ENCODE results near the gene ZEB2.

Gene ZEB2

GRCh38 chr2:144522897-144523595 lies 3.1 kb upstream of the ZEB2 start:
- Histone ChIP-seq H3K79me2 (ENCODE audit: insufficient read depth, low read length) (peaks cover 15% of the 10 kb centered on the region), H3F3A (ENCODE audit: insufficient read depth, low read length) (no peaks in the 10 kb centered on the region; the same call in none of the 2 replicates), H2AFZ (ENCODE audit: low read length) (no peak overlapping the region; the same call in 1 of the 2 replicates), H3K4me1 (ENCODE audit: insufficient read depth, low read length, severe bottlenecking) (peaks cover 60% of the 10 kb centered on the region), H3K9ac (ENCODE audit: low read length) (peak overlapping the region; percentile 77), H3K4me3 (ENCODE audit: low read depth, low read length, poor library complexity, severe bottlenecking) (peak overlapping the region; percentile 64), H3K27me3 (ENCODE audit: insufficient read depth, low read length) (no peaks in the 10 kb centered on the region), H3K9me2 (ENCODE audit: low read depth, low read length) (no peaks in the 10 kb centered on the region), H3K4me2 (ENCODE audit: low read length) (peak overlapping the region; percentile 86), H3K9me3 (ENCODE audit: low read length) (no peaks in the 10 kb centered on the region), H3K36me3 (ENCODE audit: insufficient read depth, low read length) (no peaks in the 10 kb centered on the region), H4K20me1 (ENCODE audit: insufficient read depth, low read length) (no peaks in the 10 kb centered on the region), H3K27ac (ENCODE audit: low read depth, low read length, poor library complexity, severe bottlenecking) (peak overlapping the region; percentile 83)
- TF ChIP-seq CTCF (IDR thresholded peaks at IDR 0.05; ENCODE audit: low read length), result no peak
- no peak for TF ChIP-seq EZH2 (IDR thresholded peaks at IDR 0.05; ENCODE audit: borderline replicate concordance, low read length)

GRCh38 chr2:144522176-144522896 lies 2.4 kb upstream of the ZEB2 start:
- no peak for TF ChIP-seq EZH2 (IDR thresholded peaks at IDR 0.05; ENCODE audit: borderline replicate concordance, low read length)
- TF ChIP-seq CTCF (IDR thresholded peaks at IDR 0.05; ENCODE audit: low read length), result no peak
- Histone ChIP-seq H2AFZ (ENCODE audit: low read length) (no peak overlapping the region), H3K27me3 (ENCODE audit: insufficient read depth, low read length) (no peaks in the 10 kb centered on the region), H3K27ac (ENCODE audit: low read depth, low read length, poor library complexity, severe bottlenecking) (peak overlapping the region; percentile 83), H3F3A (ENCODE audit: insufficient read depth, low read length) (no peaks in the 10 kb centered on the region; the same call in none of the 2 replicates), H3K9me3 (ENCODE audit: low read length) (no peaks in the 10 kb centered on the region), H3K4me1 (ENCODE audit: insufficient read depth, low read length, severe bottlenecking) (peaks cover 59% of the 10 kb centered on the region), H3K4me3 (ENCODE audit: low read depth, low read length, poor library complexity, severe bottlenecking) (peak overlapping the region; percentile 64), H4K20me1 (ENCODE audit: insufficient read depth, low read length) (no peaks in the 10 kb centered on the region), H3K9ac (ENCODE audit: low read length) (no peak overlapping the region), H3K36me3 (ENCODE audit: insufficient read depth, low read length) (no peaks in the 10 kb centered on the region), H3K4me2 (ENCODE audit: low read length) (peak overlapping the region; percentile 86; the same call in 1 of the 2 replicates), H3K79me2 (ENCODE audit: insufficient read depth, low read length) (peaks cover 15% of the 10 kb centered on the region), H3K9me2 (ENCODE audit: low read depth, low read length) (no peaks in the 10 kb centered on the region)

GRCh38 chr2:144521686-144522085 lies 1.8 kb upstream of the ZEB2 start:
- H3K9me2 ChIP-seq (ENCODE audit: low read depth, low read length), result no peaks in the 10 kb centered on the region
- no peak overlapping the region for H2AFZ ChIP-seq (ENCODE audit: low read length)
- H3K27ac ChIP-seq (ENCODE audit: low read depth, low read length, poor library complexity, severe bottlenecking), result peak overlapping the region; percentile 74
- no peak overlapping the region for H3K9ac ChIP-seq (ENCODE audit: low read length)
- TF ChIP-seq EZH2 (IDR thresholded peaks at IDR 0.05; ENCODE audit: borderline replicate concordance, low read length) (no peak), CTCF (IDR thresholded peaks at IDR 0.05; ENCODE audit: low read length) (no peak)
- no peaks in the 10 kb centered on the region for H3K9me3 ChIP-seq (ENCODE audit: low read length)
- peak overlapping the region; percentile 74 for H3K4me3 ChIP-seq (ENCODE audit: low read depth, low read length, poor library complexity, severe bottlenecking)
- H3F3A ChIP-seq (ENCODE audit: insufficient read depth, low read length), result no peaks in the 10 kb centered on the region; the same call in none of the 2 replicates
- H3K27me3 ChIP-seq (ENCODE audit: insufficient read depth, low read length), result no peaks in the 10 kb centered on the region
- H3K4me2 ChIP-seq (ENCODE audit: low read length), result peak overlapping the region; percentile 72
- H3K4me1 ChIP-seq (ENCODE audit: insufficient read depth, low read length, severe bottlenecking), result peaks cover 53% of the 10 kb centered on the region
- H3K79me2 ChIP-seq (ENCODE audit: insufficient read depth, low read length), result peaks cover 15% of the 10 kb centered on the region
- H3K36me3 ChIP-seq (ENCODE audit: insufficient read depth, low read length), result no peaks in the 10 kb centered on the region
- H4K20me1 ChIP-seq (ENCODE audit: insufficient read depth, low read length), result no peaks in the 10 kb centered on the region
